Measurements from ENCODE around the gene PRKG1. TPM values are rescaled to one million over a fixed set of nuclear protein-coding genes. Genes with fewer than 3 reads are reported as not detected.
A peak's percentile ranks its signal among the peaks of the same experiment; 100 is the strongest.

PRKG1 gene
- total RNA-seq, 1 experiment from 2014 or later = 10.4 TPM

DNA sequence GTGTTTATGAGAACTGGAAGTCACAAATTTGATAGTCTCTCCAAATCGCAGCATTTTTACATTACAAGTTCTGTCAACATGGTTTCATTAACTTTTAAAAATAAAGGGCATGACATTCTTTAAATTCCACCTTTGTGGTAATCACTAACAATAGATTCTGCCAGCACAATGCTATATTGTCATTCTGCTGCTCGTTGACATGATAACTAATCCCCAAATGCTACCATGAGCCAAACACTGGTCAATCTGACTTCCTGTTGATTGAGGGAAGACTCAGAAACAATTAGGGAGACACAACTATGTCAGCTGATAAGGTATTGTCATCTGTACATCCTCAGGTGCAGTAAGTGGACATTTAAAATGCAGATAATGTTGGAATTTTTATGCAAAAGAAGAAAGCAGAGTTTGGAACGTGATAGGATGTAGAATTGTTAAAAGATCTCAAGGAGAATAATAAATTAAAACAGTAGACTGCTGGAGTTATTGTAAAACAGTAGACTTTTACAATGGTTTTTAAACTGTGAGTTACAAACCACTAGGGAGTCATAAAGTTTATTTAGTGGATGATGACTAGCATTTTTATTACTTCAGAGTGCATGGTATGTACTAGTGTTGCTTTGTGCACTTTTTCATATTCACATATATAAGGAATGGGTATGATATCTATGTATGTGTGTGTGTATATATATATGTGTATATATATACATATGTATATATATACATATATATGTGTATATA is 1113.4 kb downstream of the PRKG1 start:
- H3K27me3 ChIP-seq (ENCODE audit: insufficient read depth, low read length) = no peaks in the 10 kb centered on the region
- H2BK12ac ChIP-seq (ENCODE audit: insufficient read length, low read depth, low read length) = no peak overlapping the region
- no peaks in the 10 kb centered on the region for H3K23me2 ChIP-seq (ENCODE audit: insufficient read length, low read depth, low read length, poor library complexity, severe bottlenecking)
- no peak overlapping the region for H3K18ac ChIP-seq (ENCODE audit: insufficient read length, low read depth, low read length)
- no peaks in the 10 kb centered on the region for H4K20me1 ChIP-seq (ENCODE audit: control insufficient read depth, insufficient read depth, insufficient read length)
- no peaks in the 10 kb centered on the region for H3K79me2 ChIP-seq (ENCODE audit: insufficient read depth, low read length)
- H3K4me3 Mint-ChIP-seq = no peak overlapping the region
- H3K4me1 Mint-ChIP-seq = peaks cover 27 to 31% of the 10 kb centered on the region in 2 experiments
- no peak overlapping the region for H3K4me2 ChIP-seq (ENCODE audit: insufficient read depth, insufficient read length, low read length)
- no peak overlapping the region for H3K56ac ChIP-seq (ENCODE audit: insufficient read length, low read depth, low read length)
- no peak overlapping the region for H2BK120ac ChIP-seq (ENCODE audit: low read depth, low read length, poor library complexity, severe bottlenecking)
- no peaks in the 10 kb centered on the region for H3K27me3 Mint-ChIP-seq (ENCODE audit: low read depth)
- H3K9me3 ChIP-seq (ENCODE audit: control insufficient read depth, low read depth, low read length) = no peaks in the 10 kb centered on the region
- no peak for DNase-seq
- peaks cover 1 to 2% of the 10 kb centered on the region in 2 experiments; a peak in 4 of 5 replicates for H3K9me3 Mint-ChIP-seq
- H3K23ac ChIP-seq (ENCODE audit: insufficient read length, low read depth, low read length) = no peak overlapping the region
- H2AK5ac ChIP-seq (ENCODE audit: insufficient read length, low read length) = no peak overlapping the region
- H4K91ac ChIP-seq (ENCODE audit: insufficient read length, low read depth, low read length) = no peak overlapping the region
- H3K14ac ChIP-seq (ENCODE audit: insufficient read depth, low read length) = no peak overlapping the region
- no peak overlapping the region for H3T11ph ChIP-seq (ENCODE audit: low read length)
- H3K36me3 Mint-ChIP-seq (ENCODE audit: insufficient read depth in 1 of 3, low read depth in 3 of 3) = peaks cover 3 to 8% (median 5%) of the 10 kb centered on the region in 3 experiments; a peak in 6 of 7 replicates
- no peak overlapping the region for H2BK20ac ChIP-seq (ENCODE audit: low read depth, low read length, poor library complexity, severe bottlenecking)
- no peak overlapping the region for H2AFZ ChIP-seq (ENCODE audit: low read length)
- H3K79me1 ChIP-seq (ENCODE audit: insufficient read depth, low read depth, low read length, poor library complexity, severe bottlenecking) = no peaks in the 10 kb centered on the region
- no peak overlapping the region for H4K5ac ChIP-seq (ENCODE audit: insufficient read length, low read depth, low read length)
- WGBS (ENCODE audit: extremely low coverage, insufficient read length, low lambda C conversion rate) = 100% methylated on average over 1 of the region's 3 CpGs
- no peak overlapping the region for H3K4ac ChIP-seq (ENCODE audit: low read depth, low read length)
- TF ChIP-seq, protein P1, sequence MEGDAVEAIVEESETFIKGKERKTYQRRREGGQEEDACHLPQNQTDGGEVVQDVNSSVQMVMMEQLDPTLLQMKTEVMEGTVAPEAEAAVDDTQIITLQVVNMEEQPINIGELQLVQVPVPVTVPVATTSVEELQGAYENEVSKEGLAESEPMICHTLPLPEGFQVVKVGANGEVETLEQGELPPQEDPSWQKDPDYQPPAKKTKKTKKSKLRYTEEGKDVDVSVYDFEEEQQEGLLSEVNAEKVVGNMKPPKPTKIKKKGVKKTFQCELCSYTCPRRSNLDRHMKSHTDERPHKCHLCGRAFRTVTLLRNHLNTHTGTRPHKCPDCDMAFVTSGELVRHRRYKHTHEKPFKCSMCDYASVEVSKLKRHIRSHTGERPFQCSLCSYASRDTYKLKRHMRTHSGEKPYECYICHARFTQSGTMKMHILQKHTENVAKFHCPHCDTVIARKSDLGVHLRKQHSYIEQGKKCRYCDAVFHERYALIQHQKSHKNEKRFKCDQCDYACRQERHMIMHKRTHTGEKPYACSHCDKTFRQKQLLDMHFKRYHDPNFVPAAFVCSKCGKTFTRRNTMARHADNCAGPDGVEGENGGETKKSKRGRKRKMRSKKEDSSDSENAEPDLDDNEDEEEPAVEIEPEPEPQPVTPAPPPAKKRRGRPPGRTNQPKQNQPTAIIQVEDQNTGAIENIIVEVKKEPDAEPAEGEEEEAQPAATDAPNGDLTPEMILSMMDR (conservative IDR thresholded peaks at IDR 0.05) = no peak
- no peak overlapping the region for H3K27ac ChIP-seq (ENCODE audit: insufficient read length, low read depth, low read length)
- H2BK15ac ChIP-seq (ENCODE audit: low read depth, low read length) = no peak overlapping the region
- peak overlapping the region in 1 of 3 experiments; percentile 87; a peak in 2 of 7 replicates for H3K27ac Mint-ChIP-seq
- no peak overlapping the region for H3K9ac ChIP-seq (ENCODE audit: extremely low read depth, insufficient read length, low read length)
- no peak overlapping the region for H4K8ac ChIP-seq (replicated peaks; ENCODE audit: insufficient read length, low read depth, low read length)
- peaks cover 2% of the 10 kb centered on the region; the same call in 1 of the 2 replicates for H3K4me1 ChIP-seq (ENCODE audit: insufficient read depth, low read length)
- no peak overlapping the region for H2BK5ac ChIP-seq (ENCODE audit: insufficient read length, low read length)

Measured in H9 (cell line).